ENCODE data around the gene PTOV1.

DNA sequence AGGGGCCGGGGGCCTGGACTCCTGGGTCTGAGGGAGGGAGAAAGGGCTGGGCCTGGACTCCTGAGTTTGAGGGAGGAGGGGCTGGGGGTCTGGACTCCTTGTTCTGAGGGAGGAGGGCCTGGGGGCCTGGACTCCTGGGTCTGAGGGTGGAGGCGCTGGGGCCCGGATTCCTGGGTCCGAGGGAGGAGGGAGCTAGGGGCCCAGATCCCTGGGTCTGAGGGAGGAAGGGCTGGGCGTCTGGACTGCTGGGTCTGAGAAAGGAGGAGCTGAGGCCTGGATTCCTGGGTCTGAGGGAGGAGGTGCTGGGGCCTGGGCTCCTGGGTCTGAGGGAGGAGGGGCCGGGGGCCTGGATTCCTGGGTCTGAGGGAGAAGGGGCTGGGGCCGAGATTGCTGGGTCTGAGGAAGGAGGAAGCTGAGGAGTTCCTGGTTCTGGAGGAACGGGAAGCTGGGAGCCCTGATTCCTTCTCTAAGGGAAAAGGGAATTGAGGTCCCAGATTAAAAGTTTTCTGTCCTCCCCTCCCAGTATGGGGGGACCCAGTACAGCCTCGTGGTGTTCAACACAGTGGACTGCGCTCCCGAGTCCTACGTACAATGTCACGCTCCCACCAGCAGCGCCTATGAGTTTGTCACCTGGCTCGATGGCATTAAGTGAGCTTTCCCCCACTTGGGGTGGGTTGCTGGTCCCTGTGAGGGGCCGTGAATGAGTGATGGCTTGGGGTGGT lies 32.1 kb upstream of the PTOV1 start:
- TF ChIP-seq EZH2 (IDR thresholded peaks at IDR 0.05; ENCODE audit: borderline replicate concordance, insufficient read depth, low read depth, low read length, poor library complexity, severe bottlenecking): no peak
- TF ChIP-seq, protein P1, sequence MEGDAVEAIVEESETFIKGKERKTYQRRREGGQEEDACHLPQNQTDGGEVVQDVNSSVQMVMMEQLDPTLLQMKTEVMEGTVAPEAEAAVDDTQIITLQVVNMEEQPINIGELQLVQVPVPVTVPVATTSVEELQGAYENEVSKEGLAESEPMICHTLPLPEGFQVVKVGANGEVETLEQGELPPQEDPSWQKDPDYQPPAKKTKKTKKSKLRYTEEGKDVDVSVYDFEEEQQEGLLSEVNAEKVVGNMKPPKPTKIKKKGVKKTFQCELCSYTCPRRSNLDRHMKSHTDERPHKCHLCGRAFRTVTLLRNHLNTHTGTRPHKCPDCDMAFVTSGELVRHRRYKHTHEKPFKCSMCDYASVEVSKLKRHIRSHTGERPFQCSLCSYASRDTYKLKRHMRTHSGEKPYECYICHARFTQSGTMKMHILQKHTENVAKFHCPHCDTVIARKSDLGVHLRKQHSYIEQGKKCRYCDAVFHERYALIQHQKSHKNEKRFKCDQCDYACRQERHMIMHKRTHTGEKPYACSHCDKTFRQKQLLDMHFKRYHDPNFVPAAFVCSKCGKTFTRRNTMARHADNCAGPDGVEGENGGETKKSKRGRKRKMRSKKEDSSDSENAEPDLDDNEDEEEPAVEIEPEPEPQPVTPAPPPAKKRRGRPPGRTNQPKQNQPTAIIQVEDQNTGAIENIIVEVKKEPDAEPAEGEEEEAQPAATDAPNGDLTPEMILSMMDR (IDR thresholded peaks at IDR 0.05): no peak
